ENCODE results near the gene AOAH. TPM values are rescaled to one million over a fixed set of nuclear protein-coding genes. Genes with fewer than 3 reads are reported as not detected.

Gene AOAH
- total RNA-seq, 1 donor from 2014 or later, result 5.5 TPM

DNA sequence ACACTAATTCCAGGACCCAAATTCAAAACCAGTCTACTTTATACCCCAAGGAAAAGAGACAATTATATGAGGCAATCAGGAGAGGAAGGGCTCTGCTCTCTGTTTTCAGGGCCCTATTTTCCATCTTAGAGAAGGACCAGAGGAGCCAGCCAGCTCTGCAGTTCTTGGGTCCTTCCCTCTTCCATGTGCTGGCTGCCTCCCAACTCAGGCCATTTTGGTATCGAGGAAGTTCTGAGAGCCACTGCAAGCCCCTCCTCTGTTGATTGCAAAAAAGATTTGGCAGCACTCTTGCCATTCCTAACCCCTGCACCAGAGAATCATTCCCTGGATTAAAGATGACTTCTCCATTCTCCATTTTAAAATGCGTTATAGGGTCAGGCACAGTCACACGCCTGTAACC, 151.2 kb downstream of the AOAH start:
- H4K20me1 ChIP-seq (ENCODE audit: low read depth), result no peaks in the 10 kb centered on the region
- H3K27ac Mint-ChIP-seq, result no peak overlapping the region
- no peaks in the 10 kb centered on the region for H3K36me3 ChIP-seq
- no peaks in the 10 kb centered on the region for H3K27me3 ChIP-seq
- H3K4me1 Mint-ChIP-seq, result peaks cover 23% of the 10 kb centered on the region
- no peaks in the 10 kb centered on the region for H3K36me3 Mint-ChIP-seq
- H3K9ac ChIP-seq, result no peak overlapping the region
- H3K4me3 ChIP-seq, result no peak overlapping the region
- H3K9me3 Mint-ChIP-seq, result peaks cover 5% of the 10 kb centered on the region
- no peaks in the 10 kb centered on the region for H3K9me3 ChIP-seq (ENCODE audit: low read depth)
- no peak for DNase-seq (ENCODE audit: low spot score)
- H3K27ac ChIP-seq, result no peak overlapping the region
- no peaks in the 10 kb centered on the region for H3K79me2 ChIP-seq (ENCODE audit: low read depth)
- no peaks in the 10 kb centered on the region for H3K27me3 Mint-ChIP-seq (ENCODE audit: insufficient read depth, low read depth)
- no peak overlapping the region for H3K4me3 Mint-ChIP-seq
- no peak overlapping the region for H2AFZ ChIP-seq (replicated peaks)
- no peaks in the 10 kb centered on the region for H3F3A ChIP-seq (ENCODE audit: low read depth)
- no peak overlapping the region for H3K4me2 ChIP-seq
- H3K4me1 ChIP-seq, result no peaks in the 10 kb centered on the region
- TF ChIP-seq, protein P1, sequence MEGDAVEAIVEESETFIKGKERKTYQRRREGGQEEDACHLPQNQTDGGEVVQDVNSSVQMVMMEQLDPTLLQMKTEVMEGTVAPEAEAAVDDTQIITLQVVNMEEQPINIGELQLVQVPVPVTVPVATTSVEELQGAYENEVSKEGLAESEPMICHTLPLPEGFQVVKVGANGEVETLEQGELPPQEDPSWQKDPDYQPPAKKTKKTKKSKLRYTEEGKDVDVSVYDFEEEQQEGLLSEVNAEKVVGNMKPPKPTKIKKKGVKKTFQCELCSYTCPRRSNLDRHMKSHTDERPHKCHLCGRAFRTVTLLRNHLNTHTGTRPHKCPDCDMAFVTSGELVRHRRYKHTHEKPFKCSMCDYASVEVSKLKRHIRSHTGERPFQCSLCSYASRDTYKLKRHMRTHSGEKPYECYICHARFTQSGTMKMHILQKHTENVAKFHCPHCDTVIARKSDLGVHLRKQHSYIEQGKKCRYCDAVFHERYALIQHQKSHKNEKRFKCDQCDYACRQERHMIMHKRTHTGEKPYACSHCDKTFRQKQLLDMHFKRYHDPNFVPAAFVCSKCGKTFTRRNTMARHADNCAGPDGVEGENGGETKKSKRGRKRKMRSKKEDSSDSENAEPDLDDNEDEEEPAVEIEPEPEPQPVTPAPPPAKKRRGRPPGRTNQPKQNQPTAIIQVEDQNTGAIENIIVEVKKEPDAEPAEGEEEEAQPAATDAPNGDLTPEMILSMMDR (IDR thresholded peaks at IDR 0.05), result no peak
- TF ChIP-seq EZH2 (IDR thresholded peaks at IDR 0.05) (no peak), EZH2phosphoT487 (IDR thresholded peaks at IDR 0.05) (no peak)

DNA sequence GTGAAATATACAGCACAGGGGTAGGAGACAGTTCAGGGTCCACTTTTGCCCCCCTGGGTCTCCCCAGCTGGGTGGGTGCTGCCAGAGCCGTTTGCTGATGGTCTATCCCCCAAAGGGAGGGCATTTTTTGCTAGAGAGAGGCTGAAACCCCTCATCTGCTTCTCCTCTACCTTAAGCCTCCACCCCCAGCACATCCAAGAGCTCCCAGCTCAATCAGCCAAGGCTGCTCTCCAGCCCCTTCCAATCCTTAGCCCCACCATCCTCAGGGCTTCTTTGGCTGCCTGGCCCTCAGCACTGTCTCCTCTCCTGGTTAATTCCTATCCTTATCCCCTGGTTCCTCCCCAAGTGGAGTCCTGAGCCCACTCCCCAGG, 153.1 kb downstream of the AOAH start:
- H3K27me3 Mint-ChIP-seq (ENCODE audit: insufficient read depth, low read depth), result no peaks in the 10 kb centered on the region
- H3K9me3 Mint-ChIP-seq, result no peaks in the 10 kb centered on the region
- no peaks in the 10 kb centered on the region for H3K27me3 ChIP-seq
- no peak for TF ChIP-seq EZH2 (IDR thresholded peaks at IDR 0.05)
- TF ChIP-seq, protein P1 (IDR thresholded peaks at IDR 0.05), result no peak
- no peak for TF ChIP-seq EZH2phosphoT487 (IDR thresholded peaks at IDR 0.05)
- H3K4me1 ChIP-seq, result no peaks in the 10 kb centered on the region
- no peaks in the 10 kb centered on the region for H3K36me3 Mint-ChIP-seq
- H3K36me3 ChIP-seq, result no peaks in the 10 kb centered on the region
- no peaks in the 10 kb centered on the region for H3F3A ChIP-seq (ENCODE audit: low read depth)
- H4K20me1 ChIP-seq (ENCODE audit: low read depth), result no peaks in the 10 kb centered on the region
- H3K9ac ChIP-seq, result no peak overlapping the region
- H3K4me1 Mint-ChIP-seq, result peaks cover 23% of the 10 kb centered on the region
- H3K27ac Mint-ChIP-seq, result no peak overlapping the region
- H3K4me3 ChIP-seq, result no peak overlapping the region
- H3K79me2 ChIP-seq (ENCODE audit: low read depth), result no peaks in the 10 kb centered on the region
- no peak overlapping the region for H3K27ac ChIP-seq
- DNase-seq (ENCODE audit: low spot score), result no peak
- no peaks in the 10 kb centered on the region for H3K9me3 ChIP-seq (ENCODE audit: low read depth)
- peak overlapping the region; percentile 50 for H2AFZ ChIP-seq (replicated peaks)
- H3K4me2 ChIP-seq, result no peak overlapping the region
- H3K4me3 Mint-ChIP-seq, result no peak overlapping the region

DNA sequence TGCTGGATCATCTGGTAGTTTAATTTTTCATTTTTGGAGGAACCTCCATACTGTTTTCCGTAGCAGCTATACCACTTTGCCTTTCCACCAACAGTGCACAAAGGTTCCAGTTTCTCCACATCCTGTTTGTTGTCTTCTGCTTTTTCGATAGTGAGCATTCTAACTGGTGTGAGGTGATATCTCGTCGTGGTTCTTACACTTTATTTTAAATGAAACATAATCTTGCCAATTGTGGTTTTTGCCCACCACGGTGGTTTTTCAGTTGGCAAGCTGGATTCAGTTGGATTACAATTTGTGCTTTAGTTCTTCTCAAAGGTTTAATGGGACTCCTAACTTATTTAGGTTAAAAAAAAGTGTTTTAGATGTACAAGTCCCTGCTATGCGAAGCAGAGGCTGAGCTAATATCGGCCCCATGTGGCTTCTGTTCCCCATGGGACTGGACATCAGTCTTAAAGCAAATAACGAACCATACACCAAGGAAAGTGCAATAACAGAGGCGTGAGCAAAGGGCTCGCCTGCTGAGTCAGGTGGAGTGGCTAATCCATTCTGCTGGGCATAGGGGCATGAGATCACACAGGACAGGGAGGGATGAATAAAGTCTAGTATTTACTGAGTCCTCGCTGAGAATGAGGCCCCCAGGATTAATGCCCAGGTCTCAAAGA, 153.6 kb downstream of the AOAH start:
- DNase-seq (ENCODE audit: low spot score), result no peak
- peaks cover 23% of the 10 kb centered on the region for H3K4me1 Mint-ChIP-seq
- Histone ChIP-seq H3K4me1 (no peaks in the 10 kb centered on the region), H3K79me2 (ENCODE audit: low read depth) (no peaks in the 10 kb centered on the region), H3K4me3 (no peak overlapping the region), H3K36me3 (no peaks in the 10 kb centered on the region), H3F3A (ENCODE audit: low read depth) (no peaks in the 10 kb centered on the region), H2AFZ (replicated peaks) (peak overlapping the region; percentile 50), H3K9me3 (ENCODE audit: low read depth) (no peaks in the 10 kb centered on the region), H3K4me2 (no peak overlapping the region), H3K27ac (no peak overlapping the region), H3K9ac (no peak overlapping the region), H4K20me1 (ENCODE audit: low read depth) (no peaks in the 10 kb centered on the region), H3K27me3 (no peaks in the 10 kb centered on the region)
- no peak overlapping the region for H3K27ac Mint-ChIP-seq
- no peak for TF ChIP-seq EZH2phosphoT487 (IDR thresholded peaks at IDR 0.05)
- TF ChIP-seq, protein P1 (IDR thresholded peaks at IDR 0.05), result no peak
- TF ChIP-seq EZH2 (IDR thresholded peaks at IDR 0.05), result no peak
- no peaks in the 10 kb centered on the region for H3K27me3 Mint-ChIP-seq (ENCODE audit: insufficient read depth, low read depth)
- no peak overlapping the region for H3K4me3 Mint-ChIP-seq
- no peaks in the 10 kb centered on the region for H3K36me3 Mint-ChIP-seq
- H3K9me3 Mint-ChIP-seq, result no peaks in the 10 kb centered on the region

Measured in neural progenitor cell (in vitro differentiated cells).